AG04449 (cell line): Measurements from ENCODE around the gene SMC1B.
"Not testable (repeated sequence)": the region's sequence is repeated elsewhere in the genome, so short reads cannot be mapped to it uniquely, and the experiment has no call there.

Experiments
- CTCF ChIA-PET: fragments of 350-600 bp; formaldehyde crosslinking; extraction: SDS; loops from one replicate; lab custom pipeline; 2021; ENCODE audit warnings: antibody characterized with exemption; lab: Yijun Ruan, JAX
- POLR2A ChIA-PET: fragments of 400-600, 350-600 bp; formaldehyde crosslinking; extraction: SDS; loops from one replicate; lab custom pipeline; 2020; ENCODE audit warnings: antibody characterized with exemption, inconsistent platforms; lab: Yijun Ruan, JAX
- DNase-seq: peaks from one replicate; pipeline ENCODE4 v3.0.0-alpha.2; 2010; ENCODE audit warnings: low read depth, low spot score
- H3K4me3 ChIP-seq: 2 replicates; pipeline ENCODE4 v1.5.1; 2011; ENCODE audit warnings: low read depth, mild to moderate bottlenecking, control low read depth, low read length
- TF ChIP-seq, protein P1 (sequence below): IDR thresholded peaks from one replicate; pipeline ENCODE4 v1.5.1; 2011; ENCODE audit warnings: mild to moderate bottlenecking, moderate library complexity, low read length, control low read depth, inconsistent platforms; ENCODE audit not compliant: insufficient read depth; ENCODE audit errors: missing control alignments

Gene SMC1B

DNA sequence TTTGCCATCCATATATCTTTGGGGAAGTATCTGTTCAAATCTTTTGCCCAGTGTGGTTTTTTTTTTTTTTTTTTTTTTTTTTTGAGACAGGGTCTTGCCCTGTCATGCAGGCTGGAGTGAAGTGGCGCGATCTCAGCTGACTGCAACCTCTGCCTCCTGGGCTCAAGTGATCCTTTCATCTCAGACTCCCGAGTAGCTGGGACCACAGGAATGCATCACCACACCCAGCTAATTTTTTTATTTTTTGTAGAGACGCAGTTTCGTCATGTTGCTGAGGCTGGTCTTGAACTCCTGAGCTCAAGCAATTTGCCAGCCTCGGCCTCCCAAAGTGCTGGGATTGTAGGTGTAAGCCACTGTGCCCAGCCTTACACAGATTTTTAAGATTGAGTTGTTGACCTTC lies 108.4 kb downstream of the SMC1B start:
- TF ChIP-seq, protein P1, sequence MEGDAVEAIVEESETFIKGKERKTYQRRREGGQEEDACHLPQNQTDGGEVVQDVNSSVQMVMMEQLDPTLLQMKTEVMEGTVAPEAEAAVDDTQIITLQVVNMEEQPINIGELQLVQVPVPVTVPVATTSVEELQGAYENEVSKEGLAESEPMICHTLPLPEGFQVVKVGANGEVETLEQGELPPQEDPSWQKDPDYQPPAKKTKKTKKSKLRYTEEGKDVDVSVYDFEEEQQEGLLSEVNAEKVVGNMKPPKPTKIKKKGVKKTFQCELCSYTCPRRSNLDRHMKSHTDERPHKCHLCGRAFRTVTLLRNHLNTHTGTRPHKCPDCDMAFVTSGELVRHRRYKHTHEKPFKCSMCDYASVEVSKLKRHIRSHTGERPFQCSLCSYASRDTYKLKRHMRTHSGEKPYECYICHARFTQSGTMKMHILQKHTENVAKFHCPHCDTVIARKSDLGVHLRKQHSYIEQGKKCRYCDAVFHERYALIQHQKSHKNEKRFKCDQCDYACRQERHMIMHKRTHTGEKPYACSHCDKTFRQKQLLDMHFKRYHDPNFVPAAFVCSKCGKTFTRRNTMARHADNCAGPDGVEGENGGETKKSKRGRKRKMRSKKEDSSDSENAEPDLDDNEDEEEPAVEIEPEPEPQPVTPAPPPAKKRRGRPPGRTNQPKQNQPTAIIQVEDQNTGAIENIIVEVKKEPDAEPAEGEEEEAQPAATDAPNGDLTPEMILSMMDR = no peak
- ChIA-PET POLR2A (no interaction called here), CTCF (interaction anchor here (1.3 kb wide), 1 partner anchor 32 kb away, joined by 3 read pairs; no protein-coding TSS in a partner anchor)
- H3K4me3 ChIP-seq = no peak overlapping the region
- no peak for DNase-seq

DNA sequence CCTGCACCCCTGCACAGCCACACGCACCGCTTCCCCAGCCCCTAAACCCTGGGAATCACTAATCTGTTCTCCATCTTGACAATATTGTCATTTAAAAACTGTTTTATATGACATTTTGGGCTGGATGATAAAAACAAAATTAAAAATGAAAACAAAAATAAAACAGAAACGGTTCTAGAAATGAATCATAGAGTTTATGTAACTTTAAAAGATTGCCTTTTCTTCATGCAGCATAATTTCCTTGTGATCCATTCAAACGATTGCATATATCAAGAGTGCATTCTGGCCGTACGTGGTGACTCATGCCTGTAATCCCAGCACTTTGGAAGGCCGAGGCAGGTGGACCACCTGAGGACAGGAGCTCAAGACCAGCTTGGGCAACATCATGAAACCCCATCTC lies 110.2 kb downstream of the SMC1B start:
- ChIA-PET POLR2A (no interaction called here), CTCF (interaction anchor here (0.6 kb wide), 1 partner anchor 41 kb away, joined by 3 read pairs; no protein-coding TSS in a partner anchor)
- no peak overlapping the region for H3K4me3 ChIP-seq
- TF ChIP-seq, protein P1 = no peak
- no peak for DNase-seq

DNA sequence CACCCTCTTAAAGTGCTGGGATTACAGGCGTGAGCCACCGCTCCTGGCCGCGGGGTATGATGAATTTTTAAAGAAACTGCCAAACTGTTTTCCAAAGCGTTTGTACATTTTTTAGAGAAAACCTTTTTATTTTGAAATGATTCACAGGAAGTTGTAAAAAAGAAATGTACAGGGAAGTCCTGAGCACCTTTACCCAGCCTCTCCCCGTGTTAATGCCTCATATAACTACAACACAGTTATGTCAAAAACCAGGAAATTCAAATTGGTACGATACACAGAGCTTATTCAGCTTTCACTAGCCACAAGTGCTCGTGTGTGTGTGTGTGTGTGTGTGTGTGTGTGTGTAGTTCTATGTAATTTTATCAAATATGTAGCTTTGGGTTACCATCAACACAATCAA lies 110.6 kb downstream of the SMC1B start:
- TF ChIP-seq, protein P1 = no peak
- CTCF ChIA-PET = no interaction called here
- no peak overlapping the region for H3K4me3 ChIP-seq
- DNase-seq = no peak
- POLR2A ChIA-PET = no interaction called here

- H3K4me3 ChIP-seq = no peak overlapping the region
- TF ChIP-seq, protein P1 = no peak
- CTCF ChIA-PET = interaction anchor here (1.1 kb wide), 1 partner anchor 197 kb away, joined by 3 read pairs; no protein-coding TSS in a partner anchor
- POLR2A ChIA-PET = no interaction called here
- no peak for DNase-seq
Observed at GRCh38 chr22:45298934-45299505, 114.4 kb downstream of the SMC1B start.

- ChIA-PET CTCF (interaction anchor here (0.9 kb wide), 1 partner anchor 11 kb away, joined by 4 read pairs; no protein-coding TSS in a partner anchor), POLR2A (no interaction called here)
- H3K4me3 ChIP-seq = no peak overlapping the region
- TF ChIP-seq, protein P1 = no peak
- DNase-seq = no peak
Observed at GRCh38 chr22:45296628-45297297, 116.6 kb downstream of the SMC1B start.

- CTCF ChIA-PET = interaction anchor here (1.3 kb wide), 1 partner anchor 9 kb away, joined by 5 read pairs; no protein-coding TSS in a partner anchor
Observed at GRCh38 chr22:45295492-45295891, 117.9 kb downstream of the SMC1B start.

GRCh38 chr22:45295004-45295403 lies 118.4 kb downstream of the SMC1B start:
- H3K4me3 ChIP-seq, DNase-seq, POLR2A ChIA-PET: not testable (repeated sequence)
- CTCF ChIA-PET = interaction anchor here (1.3 kb wide), 1 partner anchor 8 kb away, joined by 5 read pairs; no protein-coding TSS in a partner anchor

More at GRCh38 chr22:45295492-45295891, 117.9 kb downstream of the SMC1B start:
- DNase-seq = no peak
- TF ChIP-seq, protein P1 = no peak
- POLR2A ChIA-PET = no interaction called here
- no peak overlapping the region for H3K4me3 ChIP-seq
